Measurements from ENCODE around the gene PYGM. TPM values are rescaled to one million over a fixed set of nuclear protein-coding genes. Genes with fewer than 3 reads are reported as not detected.

The PYGM gene
- total and polyA plus RNA-seq, 2 of the 13 experiments (the other 11 are each of a cell fraction or from before 2014, with no cell fraction given) = 0.11 to 0.12 TPM

GRCh38 chr11:64796047-64796756 is 36.4 kb upstream of the PYGM start:
- no peaks in the 10 kb centered on the region for H4K20me1 ChIP-seq (ENCODE audit: insufficient read depth, low read length)
- no peaks in the 10 kb centered on the region for H3K79me2 ChIP-seq (ENCODE audit: insufficient read depth, low read length)
- ChIA-PET POLR2A (no interaction called here), CTCF (ENCODE audit: low intra/inter-chr PET ratio, low total read pairs) (no interaction called here)
- H3K36me3 ChIP-seq (replicated peaks in 1 of 2; ENCODE audit: control insufficient read depth in 1 of 2, insufficient read depth in 2 of 2, low read length in 2 of 2) = no peaks in the 10 kb centered on the region; a peak in 1 of 5 replicates
- DNase-seq (ENCODE audit: low spot score) (no peak), FAIRE-seq (no peak), ATAC-seq (no peak)
- H3K27me3 ChIP-seq (ENCODE audit: control insufficient read depth in 1 of 2, insufficient read depth in 2 of 2, low read length in 2 of 2) = no peaks in the 10 kb centered on the region
- in situ Hi-C loops (cut with HindIII; ENCODE audit: extremely low pct_ligation_motif_present, low pct_unique_long_range_greater_than_20kb) = no loop called here
- H2AFZ ChIP-seq (ENCODE audit: low read length) = no peak overlapping the region
- H3K9me3 ChIP-seq (ENCODE audit: low read length) = no peaks in the 10 kb centered on the region
- no peak overlapping the region for H3K4me2 ChIP-seq (ENCODE audit: low read depth, low read length)
- H3K9ac ChIP-seq (ENCODE audit: insufficient read depth, low read depth, low read length) = no peak overlapping the region
- intact Hi-C loops (cut with micrococcal nuclease; ENCODE audit: unreplicated experiment) = no loop called here
- no TSS peak for BruUV-seq (replicated peaks)
- no peak overlapping the region for H3K27ac ChIP-seq (ENCODE audit: extremely low read length, insufficient read depth, low read length)
- peaks cover 44% of the 10 kb centered on the region for H3K4me1 ChIP-seq (ENCODE audit: insufficient read depth, low read length)
- no peak overlapping the region for H3K4me3 ChIP-seq (replicated peaks in 1 of 3; ENCODE audit: insufficient read depth in 1 of 3, low read depth in 2 of 3, low read length in 3 of 3)
- WGBS (ENCODE audit: low lambda C conversion rate) = 71% methylated on average over 11 of the region's 19 CpGs
- TF ChIP-seq ZBTB38 (CRISPR knock-in tag; IDR thresholded peaks at IDR 0.05) (peak; percentile 83), NFYB (CRISPR knock-in tag; IDR thresholded peaks at IDR 0.05) (no peak), ZBTB33 (CRISPR knock-in tag; IDR thresholded peaks at IDR 0.05) (peak; percentile 47; the same call in 1 of the 2 replicates), ZNF687 (CRISPR knock-in tag; IDR thresholded peaks at IDR 0.05) (peak; percentile 17; the same call in 1 of the 2 replicates), LRRFIP1 (CRISPR knock-in tag; conservative IDR thresholded peaks at IDR 0.05) (no peak), TIGD3 (CRISPR knock-in tag; IDR thresholded peaks at IDR 0.05; ENCODE audit: borderline replicate concordance) (no peak), NFAT5 (CRISPR knock-in tag; IDR thresholded peaks at IDR 0.05) (no peak)

Measured in HepG2 (cell line).